Smooth muscle cell (in vitro differentiated cells): Measurements from ENCODE around the gene FFAR1. TPM values are rescaled to one million over a fixed set of nuclear protein-coding genes. Genes with fewer than 3 reads are reported as not detected.

Source experiments
- DNase-seq: peaks from one replicate; lab custom pipeline; 2025; ENCODE audit not compliant: unreplicated experiment; lab: John Stamatoyannopoulos, UW
- H2AFZ ChIP-seq: fragments of 200-600 bp; sonication (generic); 2 replicates; pipeline ENCODE4 v1.6.0; 2016; ENCODE audit warnings: antibody characterized with exemption, low read depth, mild to moderate bottlenecking
- H3F3A ChIP-seq: fragments of 200-600 bp; sonication (generic); 2 replicates; pipeline ENCODE4 v1.6.0; 2017; ENCODE audit warnings: antibody characterized with exemption, low read depth
- H3K27ac ChIP-seq: fragments of 200-600 bp; sonication (generic); 2 replicates; pipeline ENCODE4 v1.5.1; 2016; ENCODE audit warnings: low read depth, mild to moderate bottlenecking
- H3K27me3 ChIP-seq: fragments of 200-600 bp; sonication (generic); 2 replicates; pipeline ENCODE4 v1.6.1; 2016; ENCODE audit warnings: low read depth, mild to moderate bottlenecking
- H3K36me3 ChIP-seq: fragments of 200-600 bp; sonication (generic); 2 replicates; pipeline ENCODE4 v1.5.1; 2016; ENCODE audit warnings: low read depth
- H3K4me1 ChIP-seq: fragments of 200-600 bp; sonication (generic); 2 replicates; pipeline ENCODE4 v1.5.1; 2016; ENCODE audit warnings: low read depth
- H3K4me2 ChIP-seq: fragments of 200-600 bp; sonication (generic); 2 replicates; pipeline ENCODE4 v1.6.0; 2016; ENCODE audit warnings: mild to moderate bottlenecking
- H3K4me3 ChIP-seq: fragments of 200-600 bp; sonication (generic); 2 replicates; pipeline ENCODE4 v1.5.1; 2016; ENCODE audit warnings: mild to moderate bottlenecking
- H3K79me2 ChIP-seq: fragments of 200-600 bp; sonication (generic); 2 replicates; pipeline ENCODE4 v1.6.0; 2016; ENCODE audit warnings: low read depth, mild to moderate bottlenecking
- H3K9ac ChIP-seq: fragments of 200-600 bp; sonication (generic); 2 replicates; pipeline ENCODE4 v1.6.0; 2016; ENCODE audit warnings: low read depth
- H3K9me3 ChIP-seq: fragments of 200-600 bp; sonication (generic); replicated peaks from 2 replicates; pipeline ENCODE4 v1.5.1; 2016; ENCODE audit warnings: low read depth
- H4K20me1 ChIP-seq: fragments of 200-600 bp; sonication (generic); 2 replicates; pipeline ENCODE4 v1.6.0; 2016; ENCODE audit warnings: low read depth
- whole genome bisulfite sequencing: methylation state at CpG from one replicate; pipeline ENCODE4 v1.1.7; 2016; ENCODE audit warnings: low lambda C conversion rate; 5-methylcytosine and 5-hydroxymethylcytosine counted together
- polyA plus RNA-seq: library from polyadenylated mRNA; unstranded; fragments of >200 nt; fragmentation: Nextera tagmentation; extraction: Ambion mirVana; gene quantifications from 2 replicates; pipeline ENCODE4 v1.2.1, GENCODE V29; 2016
- total RNA-seq: library from RNA; depleted of rRNA; stranded (reverse); fragments of >200 nt; gene quantifications from 2 replicates; pipeline ENCODE4 v1.2.3, GENCODE V29; 2014
- TF ChIP-seq, protein P1 (sequence below): fragments of 200-600 bp; sonication (generic); IDR thresholded peaks from 2 replicates; pipeline ENCODE4 v1.5.1; 2017; ENCODE audit warnings: borderline replicate concordance, mild to moderate bottlenecking, antibody characterized with exemption; ENCODE audit not compliant: insufficient read depth, poor library complexity, severe bottlenecking

The FFAR1 gene
- total and polyA plus RNA-seq, 2 experiments from 2014 or later: not detected

DNA sequence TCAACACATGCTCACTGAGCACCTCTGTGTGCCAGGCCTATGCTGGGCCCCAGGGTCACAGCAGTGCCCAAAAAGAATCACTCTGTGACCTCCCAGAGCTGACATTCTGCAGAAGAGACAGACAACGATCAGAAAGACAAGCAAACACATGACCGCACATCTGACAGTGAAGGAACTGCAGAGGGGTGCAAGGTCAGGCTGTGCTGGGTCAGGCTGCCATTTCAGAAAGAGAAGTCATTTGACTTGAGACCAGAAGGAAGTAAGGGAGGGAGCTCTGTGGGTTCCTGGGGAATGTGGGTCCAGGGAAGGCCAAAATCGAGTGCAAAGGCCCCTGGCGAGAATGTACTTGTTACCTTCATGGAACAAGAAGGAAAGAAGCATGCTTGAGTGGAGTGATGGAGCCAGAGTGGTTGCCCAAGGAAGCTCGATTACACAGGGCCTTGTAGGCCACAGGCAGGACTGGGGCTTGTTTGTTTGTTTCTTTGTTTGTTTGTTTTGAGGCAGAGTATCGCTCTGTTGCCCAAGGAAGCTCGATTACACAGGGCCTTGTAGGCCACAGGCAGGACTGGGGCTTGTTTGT lies 30.1 kb upstream of the FFAR1 start:
- no peaks in the 10 kb centered on the region for H3K9me3 ChIP-seq
- no peaks in the 10 kb centered on the region for H4K20me1 ChIP-seq
- no peaks in the 10 kb centered on the region for H3K36me3 ChIP-seq
- no peaks in the 10 kb centered on the region for H3K27me3 ChIP-seq
- H3K79me2 ChIP-seq: no peaks in the 10 kb centered on the region
- H3K4me3 ChIP-seq: no peak overlapping the region
- no peak overlapping the region for H3K9ac ChIP-seq
- TF ChIP-seq, protein P1, sequence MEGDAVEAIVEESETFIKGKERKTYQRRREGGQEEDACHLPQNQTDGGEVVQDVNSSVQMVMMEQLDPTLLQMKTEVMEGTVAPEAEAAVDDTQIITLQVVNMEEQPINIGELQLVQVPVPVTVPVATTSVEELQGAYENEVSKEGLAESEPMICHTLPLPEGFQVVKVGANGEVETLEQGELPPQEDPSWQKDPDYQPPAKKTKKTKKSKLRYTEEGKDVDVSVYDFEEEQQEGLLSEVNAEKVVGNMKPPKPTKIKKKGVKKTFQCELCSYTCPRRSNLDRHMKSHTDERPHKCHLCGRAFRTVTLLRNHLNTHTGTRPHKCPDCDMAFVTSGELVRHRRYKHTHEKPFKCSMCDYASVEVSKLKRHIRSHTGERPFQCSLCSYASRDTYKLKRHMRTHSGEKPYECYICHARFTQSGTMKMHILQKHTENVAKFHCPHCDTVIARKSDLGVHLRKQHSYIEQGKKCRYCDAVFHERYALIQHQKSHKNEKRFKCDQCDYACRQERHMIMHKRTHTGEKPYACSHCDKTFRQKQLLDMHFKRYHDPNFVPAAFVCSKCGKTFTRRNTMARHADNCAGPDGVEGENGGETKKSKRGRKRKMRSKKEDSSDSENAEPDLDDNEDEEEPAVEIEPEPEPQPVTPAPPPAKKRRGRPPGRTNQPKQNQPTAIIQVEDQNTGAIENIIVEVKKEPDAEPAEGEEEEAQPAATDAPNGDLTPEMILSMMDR: no peak
- DNase-seq: no peak
- H3K4me1 ChIP-seq: no peaks in the 10 kb centered on the region
- WGBS: 90% methylated on average over 7 of the region's 7 CpGs
- no peak overlapping the region for H3K27ac ChIP-seq
- H3F3A ChIP-seq: no peaks in the 10 kb centered on the region
- no peak overlapping the region for H3K4me2 ChIP-seq
- H2AFZ ChIP-seq: no peak overlapping the region

DNA sequence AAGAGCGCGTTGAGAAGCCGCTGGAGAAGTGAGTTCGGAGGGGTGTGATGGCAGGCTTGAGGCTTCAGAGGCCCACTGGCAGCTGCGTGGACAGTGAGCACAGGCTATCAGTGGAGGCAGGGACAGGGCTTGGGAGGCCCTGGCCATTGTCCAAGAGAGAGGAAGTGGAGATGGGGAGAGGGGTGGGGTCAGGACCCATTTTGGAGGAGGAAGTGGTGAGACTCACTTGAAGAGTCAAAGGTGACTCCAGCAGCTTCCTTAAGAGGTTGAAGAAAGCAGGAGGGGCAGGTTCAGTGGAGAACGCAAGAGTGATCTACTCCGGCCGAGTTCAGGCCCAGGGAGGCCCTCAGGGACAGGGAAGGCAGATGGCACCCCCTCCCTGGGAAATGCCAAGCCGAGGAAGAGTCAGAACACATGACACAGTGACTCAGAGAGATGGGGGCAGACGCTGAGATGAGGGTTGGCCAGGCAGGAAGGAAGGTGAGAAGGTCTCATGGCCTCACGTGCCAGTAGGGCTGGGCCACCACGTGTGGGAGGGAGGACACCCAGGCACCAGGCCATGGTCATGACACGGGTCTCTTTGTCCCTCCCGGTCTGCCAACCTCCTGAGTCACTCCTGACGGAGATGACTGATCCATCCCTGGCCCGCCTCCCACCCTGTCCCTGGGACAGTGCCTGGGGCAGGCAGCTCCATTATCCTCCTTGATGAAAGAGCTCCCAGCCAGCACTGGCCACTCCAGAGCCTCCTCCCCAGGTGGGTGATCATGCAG lies 28.8 kb upstream of the FFAR1 start:
- no peaks in the 10 kb centered on the region for H3K27me3 ChIP-seq
- no peak overlapping the region for H3K9ac ChIP-seq
- no peaks in the 10 kb centered on the region for H3F3A ChIP-seq
- H3K4me2 ChIP-seq: no peak overlapping the region
- no peak overlapping the region for H2AFZ ChIP-seq
- WGBS: 67% methylated on average over 16 of the region's 16 CpGs
- H3K9me3 ChIP-seq: no peaks in the 10 kb centered on the region
- H3K36me3 ChIP-seq: no peaks in the 10 kb centered on the region
- H3K4me3 ChIP-seq: no peak overlapping the region
- no peaks in the 10 kb centered on the region for H3K79me2 ChIP-seq
- H3K27ac ChIP-seq: no peak overlapping the region
- DNase-seq: no peak
- H3K4me1 ChIP-seq: no peaks in the 10 kb centered on the region
- no peaks in the 10 kb centered on the region for H4K20me1 ChIP-seq
- TF ChIP-seq, protein P1: no peak

DNA sequence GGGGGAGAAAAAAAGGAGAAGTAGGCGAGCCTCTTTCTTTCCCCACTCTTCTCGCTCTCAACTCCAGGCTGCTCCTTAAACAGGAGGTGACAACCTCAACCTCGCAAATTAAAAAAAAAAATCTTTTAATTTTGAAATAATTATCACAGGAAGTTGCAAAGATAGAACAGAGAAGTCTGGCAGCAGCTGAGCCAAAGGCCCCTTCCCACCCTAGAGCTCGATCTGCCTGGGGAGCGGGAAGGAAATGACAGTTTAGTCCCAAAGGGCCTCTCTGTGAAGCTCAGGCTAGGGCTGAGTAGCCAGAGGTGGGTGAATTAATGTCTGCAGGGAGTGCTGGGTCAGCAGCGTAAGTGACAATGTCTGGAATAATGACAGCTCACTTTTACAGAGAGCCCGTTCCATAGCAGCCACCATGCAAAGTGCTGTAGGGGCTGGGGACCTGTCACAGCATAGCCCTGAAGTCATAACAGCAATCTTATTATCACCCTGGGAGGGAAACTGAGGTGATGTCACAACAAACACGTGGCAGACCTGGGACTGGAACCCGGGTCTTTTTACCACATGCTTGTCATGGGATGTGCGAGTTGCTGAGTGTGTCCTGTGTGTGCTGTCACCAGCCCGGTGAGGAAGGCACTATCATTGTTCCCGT lies 27.5 kb upstream of the FFAR1 start:
- TF ChIP-seq, protein P1: no peak
- WGBS: 83% methylated on average over 12 of the region's 12 CpGs
- Histone ChIP-seq H3K9me3 (no peaks in the 10 kb centered on the region), H3K27ac (no peak overlapping the region), H4K20me1 (no peaks in the 10 kb centered on the region), H2AFZ (no peak overlapping the region), H3F3A (no peaks in the 10 kb centered on the region), H3K4me2 (no peak overlapping the region), H3K4me3 (no peak overlapping the region), H3K79me2 (no peaks in the 10 kb centered on the region), H3K4me1 (no peaks in the 10 kb centered on the region), H3K27me3 (no peaks in the 10 kb centered on the region), H3K36me3 (no peaks in the 10 kb centered on the region), H3K9ac (no peak overlapping the region)
- no peak for DNase-seq
